ENCODE results near the gene RAB1B. TPM values are rescaled to one million over a fixed set of nuclear protein-coding genes. Genes with fewer than 3 reads are reported as not detected.
A peak's percentile ranks its signal among the peaks of the same experiment; 100 is the strongest.

The RAB1B gene
- total RNA-seq, 1 donor from 2014 or later, result 138 TPM

GRCh38 chr11:66279092-66279734 lies 10.8 kb downstream of the RAB1B start:
- DNase-seq (no peak), ATAC-seq (no peak)

GRCh38 chr11:66280428-66280827 lies 12.0 kb downstream of the RAB1B start:
- TF ChIP-seq CTCF (IDR thresholded peaks at IDR 0.05), result no peak
- ATAC-seq (no peak), DNase-seq (no peak)
- peaks cover 15% of the 10 kb centered on the region for H3K36me3 ChIP-seq
- no peak overlapping the region for H3K27ac ChIP-seq
- H3K9me3 ChIP-seq, result no peaks in the 10 kb centered on the region
- intact Hi-C loops (cut with DNase I), result no loop called here
- H3K27me3 ChIP-seq, result no peaks in the 10 kb centered on the region
- H3K4me3 ChIP-seq, result no peak overlapping the region
- H3K4me1 ChIP-seq, result peaks cover 7% of the 10 kb centered on the region

More at GRCh38 chr11:66279092-66279734, 10.8 kb downstream of the RAB1B start:
- Histone ChIP-seq H3K9me3 (no peaks in the 10 kb centered on the region), H3K4me3 (no peak overlapping the region), H3K27me3 (no peaks in the 10 kb centered on the region), H3K36me3 (peaks cover 22% of the 10 kb centered on the region), H3K27ac (no peak overlapping the region), H3K4me1 (peaks cover 7% of the 10 kb centered on the region)
- no peak for TF ChIP-seq CTCF (IDR thresholded peaks at IDR 0.05)
- intact Hi-C loops (cut with DNase I), result no loop called here

GRCh38 chr11:66281001-66281400 lies 12.6 kb downstream of the RAB1B start:
- Histone ChIP-seq H3K27me3 (no peaks in the 10 kb centered on the region), H3K9me3 (no peaks in the 10 kb centered on the region), H3K27ac (no peak overlapping the region), H3K36me3 (peaks cover 9% of the 10 kb centered on the region), H3K4me1 (peaks cover 7% of the 10 kb centered on the region), H3K4me3 (no peak overlapping the region)
- ATAC-seq (no peak), DNase-seq (no peak)
- intact Hi-C loops (cut with DNase I), result no loop called here
- no peak for TF ChIP-seq CTCF (IDR thresholded peaks at IDR 0.05)

GRCh38 chr11:66281776-66282467 lies 13.5 kb downstream of the RAB1B start:
- H3K9me3 ChIP-seq, result no peaks in the 10 kb centered on the region
- intact Hi-C loops (cut with DNase I), result no loop called here
- no peak for TF ChIP-seq CTCF (IDR thresholded peaks at IDR 0.05)
- DNase-seq, result no peak
- H3K36me3 ChIP-seq, result peaks cover 6% of the 10 kb centered on the region
- H3K4me1 ChIP-seq, result peaks cover 7% of the 10 kb centered on the region
- no peak overlapping the region for H3K4me3 ChIP-seq
- ATAC-seq, result no peak
- no peaks in the 10 kb centered on the region for H3K27me3 ChIP-seq
- H3K27ac ChIP-seq, result no peak overlapping the region

DNA sequence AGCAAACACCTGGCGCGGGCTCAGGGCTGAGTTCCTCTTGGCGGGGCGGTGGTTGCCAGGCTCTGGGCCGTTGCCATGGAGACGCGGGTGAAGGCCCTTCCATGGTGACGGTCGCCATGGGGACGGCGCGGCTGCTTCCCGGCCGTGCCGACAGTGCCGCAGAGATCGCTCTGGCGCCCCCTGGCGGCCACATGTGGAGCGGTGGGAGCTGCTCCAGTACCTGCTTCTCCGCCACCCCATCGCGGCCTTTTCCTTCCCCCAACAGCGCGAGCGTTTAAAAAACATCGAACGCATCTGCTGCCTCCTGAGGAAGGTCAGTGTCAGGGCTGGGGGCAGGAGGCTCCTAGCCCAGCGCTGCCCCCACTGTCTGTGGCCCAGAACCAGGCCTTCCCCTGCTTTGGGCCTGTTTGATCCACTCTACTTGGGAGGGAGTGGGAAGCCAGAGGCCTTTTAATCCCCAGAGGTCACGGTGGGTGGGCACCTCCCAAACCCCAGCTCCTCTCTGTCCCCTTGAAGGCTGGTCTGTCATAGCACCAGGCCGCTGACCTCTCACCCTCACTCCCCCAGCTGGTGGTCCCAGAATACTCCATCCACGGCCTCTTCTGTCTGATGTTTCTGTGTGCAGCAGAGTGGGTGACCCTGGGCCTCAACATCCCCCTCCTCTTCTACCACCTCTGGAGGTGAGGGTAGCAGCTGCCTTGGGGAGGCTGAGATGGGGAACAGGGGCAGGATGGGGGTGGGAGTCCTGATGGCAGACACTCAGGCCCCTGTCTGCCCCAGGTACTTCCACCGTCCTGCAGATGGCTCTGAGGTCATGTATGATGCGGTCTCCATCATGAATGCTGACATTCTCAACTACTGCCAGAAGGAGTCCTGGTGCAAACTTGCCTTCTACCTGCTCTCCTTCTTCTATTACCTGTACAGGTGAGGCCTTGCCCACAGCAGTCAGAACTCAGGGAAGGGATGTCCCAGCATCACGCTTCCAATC lies 14.3 kb downstream of the RAB1B start:
- ATAC-seq (peak; percentile 92), DNase-seq (peak; percentile 99)
- Histone ChIP-seq H3K4me3 (no peak overlapping the region), H3K9me3 (no peaks in the 10 kb centered on the region), H3K27ac (no peak overlapping the region), H3K36me3 (peaks cover 6% of the 10 kb centered on the region), H3K4me1 (peaks cover 6% of the 10 kb centered on the region), H3K27me3 (no peaks in the 10 kb centered on the region)
- intact Hi-C loops (cut with DNase I), result no loop called here
- peak; percentile 98 for TF ChIP-seq CTCF (IDR thresholded peaks at IDR 0.05)

Data from upper lobe of right lung (tissue), 1 donor.